BE2C (cell line): Measurements from ENCODE around the gene HRCT1.

Experiments used
- DNase-seq: peaks from one replicate; pipeline ENCODE4 v3.0.0-alpha.2; 2020
- H3K27me3 ChIP-seq: fragments of 250-450 bp; sonication (Bioruptor Pico); 2 replicates; pipeline ENCODE4 v1.5.1; 2020; ENCODE audit warnings: mild to moderate bottlenecking
- H3K36me3 ChIP-seq: fragments of 250-450 bp; sonication (Bioruptor Pico); 2 replicates; pipeline ENCODE4 v1.5.1; 2020; ENCODE audit warnings: mild to moderate bottlenecking
- H3K4me1 ChIP-seq: fragments of 250-450 bp; sonication (Bioruptor Pico); 2 replicates; pipeline ENCODE4 v1.5.1; 2020
- H3K4me3 ChIP-seq: 2 replicates; pipeline ENCODE4 v1.5.1; 2011; ENCODE audit warnings: low read depth, low read length
- H3K9me3 ChIP-seq: fragments of 250-450 bp; sonication (Bioruptor Pico); 2 replicates; pipeline ENCODE4 v1.5.1; 2020
- TF ChIP-seq, protein P1 (sequence below): IDR thresholded peaks from 2 replicates; pipeline ENCODE4 v1.5.1; 2012; ENCODE audit warnings: mild to moderate bottlenecking, low read depth, low read length

Gene HRCT1

GRCh38 chr9:35861161-35861897, 44.7 kb upstream of the HRCT1 start:
- no peaks in the 10 kb centered on the region for H3K36me3 ChIP-seq
- no peak for DNase-seq
- H3K4me3 ChIP-seq, result no peak overlapping the region
- no peaks in the 10 kb centered on the region for H3K9me3 ChIP-seq
- peaks cover 2% of the 10 kb centered on the region; the same call in 1 of the 2 replicates for H3K4me1 ChIP-seq
- TF ChIP-seq, protein P1, sequence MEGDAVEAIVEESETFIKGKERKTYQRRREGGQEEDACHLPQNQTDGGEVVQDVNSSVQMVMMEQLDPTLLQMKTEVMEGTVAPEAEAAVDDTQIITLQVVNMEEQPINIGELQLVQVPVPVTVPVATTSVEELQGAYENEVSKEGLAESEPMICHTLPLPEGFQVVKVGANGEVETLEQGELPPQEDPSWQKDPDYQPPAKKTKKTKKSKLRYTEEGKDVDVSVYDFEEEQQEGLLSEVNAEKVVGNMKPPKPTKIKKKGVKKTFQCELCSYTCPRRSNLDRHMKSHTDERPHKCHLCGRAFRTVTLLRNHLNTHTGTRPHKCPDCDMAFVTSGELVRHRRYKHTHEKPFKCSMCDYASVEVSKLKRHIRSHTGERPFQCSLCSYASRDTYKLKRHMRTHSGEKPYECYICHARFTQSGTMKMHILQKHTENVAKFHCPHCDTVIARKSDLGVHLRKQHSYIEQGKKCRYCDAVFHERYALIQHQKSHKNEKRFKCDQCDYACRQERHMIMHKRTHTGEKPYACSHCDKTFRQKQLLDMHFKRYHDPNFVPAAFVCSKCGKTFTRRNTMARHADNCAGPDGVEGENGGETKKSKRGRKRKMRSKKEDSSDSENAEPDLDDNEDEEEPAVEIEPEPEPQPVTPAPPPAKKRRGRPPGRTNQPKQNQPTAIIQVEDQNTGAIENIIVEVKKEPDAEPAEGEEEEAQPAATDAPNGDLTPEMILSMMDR, result no peak
- no peaks in the 10 kb centered on the region; the same call in 1 of the 2 replicates for H3K27me3 ChIP-seq

- Histone ChIP-seq H3K27me3 (no peaks in the 10 kb centered on the region; the same call in 1 of the 2 replicates), H3K9me3 (no peaks in the 10 kb centered on the region), H3K4me3 (no peak overlapping the region), H3K4me1 (peaks cover 2% of the 10 kb centered on the region; the same call in 1 of the 2 replicates), H3K36me3 (no peaks in the 10 kb centered on the region)
- TF ChIP-seq, protein P1, result no peak
- DNase-seq, result no peak
Observed at GRCh38 chr9:35862328-35862727, 43.7 kb upstream of the HRCT1 start.

GRCh38 chr9:35863583-35863982, 42.4 kb upstream of the HRCT1 start:
- Histone ChIP-seq H3K4me1 (peaks cover 2% of the 10 kb centered on the region; the same call in 1 of the 2 replicates), H3K4me3 (no peak overlapping the region), H3K9me3 (no peaks in the 10 kb centered on the region), H3K36me3 (no peaks in the 10 kb centered on the region), H3K27me3 (no peaks in the 10 kb centered on the region; the same call in 1 of the 2 replicates)
- TF ChIP-seq, protein P1, result no peak
- DNase-seq, result no peak

GRCh38 chr9:35864695-35865255, 41.2 kb upstream of the HRCT1 start:
- Histone ChIP-seq H3K36me3 (no peaks in the 10 kb centered on the region), H3K27me3 (no peaks in the 10 kb centered on the region; the same call in 1 of the 2 replicates), H3K4me1 (peaks cover 2% of the 10 kb centered on the region; the same call in 1 of the 2 replicates), H3K9me3 (no peaks in the 10 kb centered on the region), H3K4me3 (no peak overlapping the region)
- no peak for DNase-seq
- TF ChIP-seq, protein P1, result no peak

DNA sequence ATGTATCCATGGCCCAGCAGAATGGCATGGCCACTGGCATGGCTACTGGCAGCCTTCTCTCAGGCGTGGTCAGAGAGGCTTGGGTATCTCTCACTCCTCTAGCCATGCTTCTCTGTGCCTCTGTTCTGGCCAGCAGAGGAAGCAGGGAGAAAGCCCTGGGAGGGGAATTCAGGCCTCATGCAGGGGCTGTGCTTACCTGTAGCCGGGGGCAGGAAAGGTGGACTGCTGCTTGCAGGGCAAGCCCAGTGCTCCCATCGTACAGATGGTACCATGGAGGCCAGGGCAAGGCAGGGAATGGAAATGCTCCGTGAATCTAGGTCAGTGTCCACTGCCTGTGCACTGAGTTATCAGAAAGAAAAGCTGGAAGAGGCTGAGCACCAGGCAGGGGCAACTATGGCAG, 38.5 kb upstream of the HRCT1 start:
- H3K4me3 ChIP-seq, result no peak overlapping the region
- TF ChIP-seq, protein P1, result no peak
- H3K9me3 ChIP-seq, result no peaks in the 10 kb centered on the region
- H3K27me3 ChIP-seq, result no peaks in the 10 kb centered on the region
- peaks cover 2% of the 10 kb centered on the region; the same call in 1 of the 2 replicates for H3K4me1 ChIP-seq
- DNase-seq, result no peak
- no peaks in the 10 kb centered on the region for H3K36me3 ChIP-seq

DNA sequence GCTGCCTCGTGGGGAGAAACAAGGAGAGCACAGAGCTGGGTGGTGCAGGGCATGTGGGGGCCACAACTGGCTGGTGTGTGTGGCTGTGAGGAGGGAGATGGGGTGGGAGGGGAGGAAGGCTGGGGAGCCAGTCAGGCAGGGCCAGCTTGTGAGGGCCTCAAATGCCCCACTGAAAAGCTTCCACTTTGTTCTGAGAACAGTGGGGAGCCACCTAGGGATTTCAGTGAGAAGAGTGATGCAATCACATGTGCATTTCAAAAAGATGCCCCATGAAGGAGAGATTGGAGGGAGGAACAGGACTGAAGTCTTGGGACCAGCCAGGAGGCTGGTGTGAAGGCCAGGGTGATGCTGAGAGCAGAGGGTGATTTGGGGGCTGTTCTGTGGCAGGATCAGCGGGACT, 37.1 kb upstream of the HRCT1 start:
- DNase-seq, result no peak
- no peaks in the 10 kb centered on the region for H3K27me3 ChIP-seq
- TF ChIP-seq, protein P1, result no peak
- H3K4me3 ChIP-seq, result no peak overlapping the region
- H3K4me1 ChIP-seq, result peaks cover 2% of the 10 kb centered on the region; the same call in 1 of the 2 replicates
- H3K9me3 ChIP-seq, result no peaks in the 10 kb centered on the region
- no peaks in the 10 kb centered on the region for H3K36me3 ChIP-seq
